GM18867 (cell line): Measurements from ENCODE around the gene LARGE2.

Experiments used
- ATAC-seq: cut with Tn5 transposase; IDR thresholded peaks from one replicate; pipeline ENCODE4 v1.9.1; 2021; ENCODE audit warnings: mild to moderate bottlenecking, moderate library complexity; ENCODE audit not compliant: unreplicated experiment

The LARGE2 gene

GRCh38 chr11:45922425-45923082 lies at the start of gene LARGE2:
Gene LARGE2, plus strand, starts transcription at chr11:45922656. Its CDS starts 227 bp downstream, at chr11:45922883.
- no peak for ATAC-seq

- ATAC-seq = no peak
Observed at GRCh38 chr11:45876401-45876800, 46.1 kb upstream of the LARGE2 start.

GRCh38 chr11:45877221-45877620 lies 45.2 kb upstream of the LARGE2 start:
- ATAC-seq = no peak

GRCh38 chr11:45877845-45878244 lies 44.6 kb upstream of the LARGE2 start:
- no peak for ATAC-seq

- no peak for ATAC-seq
Observed at GRCh38 chr11:45879803-45880686, 42.4 kb upstream of the LARGE2 start.

- no peak for ATAC-seq
Observed at GRCh38 chr11:45880772-45881570, 41.5 kb upstream of the LARGE2 start.

GRCh38 chr11:45881708-45882368 lies 40.6 kb upstream of the LARGE2 start:
- no peak for ATAC-seq

- no peak for ATAC-seq
Observed at GRCh38 chr11:45884596-45885185, 37.8 kb upstream of the LARGE2 start.

GRCh38 chr11:45885274-45885920 lies 37.1 kb upstream of the LARGE2 start, which contains the start of gene MAPK8IP1:
Gene MAPK8IP1, plus strand, starts transcription at chr11:45885651. Its CDS starts 170 bp downstream, at chr11:45885821.
- peak; percentile 58 for ATAC-seq

- no peak for ATAC-seq
Observed at GRCh38 chr11:45885921-45886721, 36.3 kb upstream of the LARGE2 start.

GRCh38 chr11:45886816-45887520 lies 35.5 kb upstream of the LARGE2 start:
- no peak for ATAC-seq

GRCh38 chr11:45887587-45887986 lies 34.9 kb upstream of the LARGE2 start:
- ATAC-seq = no peak

- no peak for ATAC-seq
Observed at GRCh38 chr11:45889555-45889954, 32.9 kb upstream of the LARGE2 start.

- no peak for ATAC-seq
Observed at GRCh38 chr11:45889966-45890365, 32.5 kb upstream of the LARGE2 start.

GRCh38 chr11:45890886-45891550 lies 31.4 kb upstream of the LARGE2 start:
- ATAC-seq = no peak

- ATAC-seq = no peak
Observed at GRCh38 chr11:45892856-45893255, 29.6 kb upstream of the LARGE2 start.

- ATAC-seq = no peak
Observed at GRCh38 chr11:45894555-45895247, 27.8 kb upstream of the LARGE2 start.
